Measurements from ENCODE around the gene QPCT. TPM values are rescaled to one million over a fixed set of nuclear protein-coding genes. Genes with fewer than 3 reads are reported as not detected.
"Not testable (repeated sequence)": the region's sequence is repeated elsewhere in the genome, so short reads cannot be mapped to it uniquely, and the experiment has no call there.

Gene QPCT
- total RNA-seq, 1 experiment from 2014 or later, result 13.6 TPM

DNA sequence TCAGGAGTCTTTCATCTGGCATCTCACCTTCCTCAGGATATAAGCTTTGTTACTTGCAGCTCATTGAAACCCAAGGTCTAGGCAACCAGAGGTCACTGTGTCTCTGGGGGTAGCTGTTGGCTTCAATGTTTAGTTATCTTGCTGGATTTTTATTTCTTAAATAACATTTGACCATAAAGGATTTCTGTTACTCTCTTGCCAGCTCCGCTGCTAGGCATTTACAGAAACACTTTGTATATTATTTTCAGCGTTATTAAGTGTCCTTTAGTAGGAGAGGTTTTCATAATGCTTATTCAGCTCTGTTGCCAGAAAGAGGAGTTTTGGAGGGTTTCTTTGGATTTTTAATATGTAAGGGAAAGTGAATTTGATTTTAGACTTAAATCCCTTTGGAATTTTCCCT, 61.4 kb downstream of the QPCT start (continued):
- TF ChIP-seq, protein P1, sequence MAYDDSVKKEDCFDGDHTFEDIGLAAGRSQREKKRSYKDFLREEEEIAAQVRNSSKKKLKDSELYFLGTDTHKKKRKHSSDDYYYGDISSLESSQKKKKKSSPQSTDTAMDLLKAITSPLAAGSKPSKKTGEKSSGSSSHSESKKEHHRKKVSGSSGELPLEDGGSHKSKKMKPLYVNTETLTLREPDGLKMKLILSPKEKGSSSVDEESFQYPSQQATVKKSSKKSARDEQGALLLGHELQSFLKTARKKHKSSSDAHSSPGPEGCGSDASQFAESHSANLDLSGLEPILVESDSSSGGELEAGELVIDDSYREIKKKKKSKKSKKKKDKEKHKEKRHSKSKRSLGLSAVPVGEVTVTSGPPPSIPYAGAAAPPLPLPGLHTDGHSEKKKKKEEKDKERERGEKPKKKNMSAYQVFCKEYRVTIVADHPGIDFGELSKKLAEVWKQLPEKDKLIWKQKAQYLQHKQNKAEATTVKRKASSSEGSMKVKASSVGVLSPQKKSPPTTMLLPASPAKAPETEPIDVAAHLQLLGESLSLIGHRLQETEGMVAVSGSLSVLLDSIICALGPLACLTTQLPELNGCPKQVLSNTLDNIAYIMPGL (CRISPR knock-in tag; IDR thresholded peaks at IDR 0.05), result no peak
- TF ChIP-seq, protein P2, sequence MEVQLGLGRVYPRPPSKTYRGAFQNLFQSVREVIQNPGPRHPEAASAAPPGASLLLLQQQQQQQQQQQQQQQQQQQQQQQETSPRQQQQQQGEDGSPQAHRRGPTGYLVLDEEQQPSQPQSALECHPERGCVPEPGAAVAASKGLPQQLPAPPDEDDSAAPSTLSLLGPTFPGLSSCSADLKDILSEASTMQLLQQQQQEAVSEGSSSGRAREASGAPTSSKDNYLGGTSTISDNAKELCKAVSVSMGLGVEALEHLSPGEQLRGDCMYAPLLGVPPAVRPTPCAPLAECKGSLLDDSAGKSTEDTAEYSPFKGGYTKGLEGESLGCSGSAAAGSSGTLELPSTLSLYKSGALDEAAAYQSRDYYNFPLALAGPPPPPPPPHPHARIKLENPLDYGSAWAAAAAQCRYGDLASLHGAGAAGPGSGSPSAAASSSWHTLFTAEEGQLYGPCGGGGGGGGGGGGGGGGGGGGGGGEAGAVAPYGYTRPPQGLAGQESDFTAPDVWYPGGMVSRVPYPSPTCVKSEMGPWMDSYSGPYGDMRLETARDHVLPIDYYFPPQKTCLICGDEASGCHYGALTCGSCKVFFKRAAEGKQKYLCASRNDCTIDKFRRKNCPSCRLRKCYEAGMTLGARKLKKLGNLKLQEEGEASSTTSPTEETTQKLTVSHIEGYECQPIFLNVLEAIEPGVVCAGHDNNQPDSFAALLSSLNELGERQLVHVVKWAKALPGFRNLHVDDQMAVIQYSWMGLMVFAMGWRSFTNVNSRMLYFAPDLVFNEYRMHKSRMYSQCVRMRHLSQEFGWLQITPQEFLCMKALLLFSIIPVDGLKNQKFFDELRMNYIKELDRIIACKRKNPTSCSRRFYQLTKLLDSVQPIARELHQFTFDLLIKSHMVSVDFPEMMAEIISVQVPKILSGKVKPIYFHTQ (CRISPR knock-in tag; IDR thresholded peaks at IDR 0.05), result no peak
- TF ChIP-seq, protein P3, sequence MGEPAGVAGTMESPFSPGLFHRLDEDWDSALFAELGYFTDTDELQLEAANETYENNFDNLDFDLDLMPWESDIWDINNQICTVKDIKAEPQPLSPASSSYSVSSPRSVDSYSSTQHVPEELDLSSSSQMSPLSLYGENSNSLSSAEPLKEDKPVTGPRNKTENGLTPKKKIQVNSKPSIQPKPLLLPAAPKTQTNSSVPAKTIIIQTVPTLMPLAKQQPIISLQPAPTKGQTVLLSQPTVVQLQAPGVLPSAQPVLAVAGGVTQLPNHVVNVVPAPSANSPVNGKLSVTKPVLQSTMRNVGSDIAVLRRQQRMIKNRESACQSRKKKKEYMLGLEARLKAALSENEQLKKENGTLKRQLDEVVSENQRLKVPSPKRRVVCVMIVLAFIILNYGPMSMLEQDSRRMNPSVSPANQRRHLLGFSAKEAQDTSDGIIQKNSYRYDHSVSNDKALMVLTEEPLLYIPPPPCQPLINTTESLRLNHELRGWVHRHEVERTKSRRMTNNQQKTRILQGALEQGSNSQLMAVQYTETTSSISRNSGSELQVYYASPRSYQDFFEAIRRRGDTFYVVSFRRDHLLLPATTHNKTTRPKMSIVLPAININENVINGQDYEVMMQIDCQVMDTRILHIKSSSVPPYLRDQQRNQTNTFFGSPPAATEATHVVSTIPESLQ (CRISPR knock-in tag; IDR thresholded peaks at IDR 0.05), result no peak
- TF ChIP-seq IRF2 (CRISPR knock-in tag; IDR thresholded peaks at IDR 0.05; ENCODE audit: borderline replicate concordance, low read depth), result no peak
- no peak for TF ChIP-seq KAT7 (CRISPR knock-in tag; IDR thresholded peaks at IDR 0.05; ENCODE audit: borderline replicate concordance)

DNA sequence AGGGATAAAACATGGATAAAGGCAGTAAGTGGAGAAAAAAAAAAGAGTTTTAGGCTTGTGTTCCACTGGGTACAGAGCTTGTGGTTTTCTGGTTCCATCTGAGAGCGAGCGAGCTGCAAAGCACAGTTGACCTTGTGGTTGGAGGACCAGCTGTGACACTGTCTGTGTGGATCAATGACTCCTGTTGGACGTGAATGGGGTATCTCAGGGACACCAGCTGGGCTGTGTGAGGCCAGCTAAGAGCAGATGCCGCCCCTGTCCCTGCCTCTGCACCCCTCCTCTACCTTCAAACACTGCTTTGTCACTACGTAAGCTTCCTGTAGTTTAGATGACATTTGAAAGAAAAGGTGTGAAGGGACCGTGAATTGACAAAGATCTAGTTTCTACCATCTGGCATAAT, 67.8 kb downstream of the QPCT start:
- peaks cover 13% of the 10 kb centered on the region for H3K4me1 Mint-ChIP-seq
- ChIA-PET POLR2A (no interaction called here), CTCF (interaction anchor here (1.4 to 5.3 kb wide), 2 partner anchors 16 to 464 kb away, joined by 5 to 111 read pairs; no protein-coding TSS in a partner anchor)
- no peak overlapping the region for H3K27ac Mint-ChIP-seq
- TF ChIP-seq, protein P4, sequence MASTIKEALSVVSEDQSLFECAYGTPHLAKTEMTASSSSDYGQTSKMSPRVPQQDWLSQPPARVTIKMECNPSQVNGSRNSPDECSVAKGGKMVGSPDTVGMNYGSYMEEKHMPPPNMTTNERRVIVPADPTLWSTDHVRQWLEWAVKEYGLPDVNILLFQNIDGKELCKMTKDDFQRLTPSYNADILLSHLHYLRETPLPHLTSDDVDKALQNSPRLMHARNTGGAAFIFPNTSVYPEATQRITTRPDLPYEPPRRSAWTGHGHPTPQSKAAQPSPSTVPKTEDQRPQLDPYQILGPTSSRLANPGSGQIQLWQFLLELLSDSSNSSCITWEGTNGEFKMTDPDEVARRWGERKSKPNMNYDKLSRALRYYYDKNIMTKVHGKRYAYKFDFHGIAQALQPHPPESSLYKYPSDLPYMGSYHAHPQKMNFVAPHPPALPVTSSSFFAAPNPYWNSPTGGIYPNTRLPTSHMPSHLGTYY (CRISPR knock-in tag; IDR thresholded peaks at IDR 0.05), result no peak
- TF ChIP-seq TEAD1 (CRISPR knock-in tag; IDR thresholded peaks at IDR 0.05) (no peak), NR3C1 (CRISPR knock-in tag; conservative IDR thresholded peaks at IDR 0.05; ENCODE audit: low read depth) (no peak), SOX15 (CRISPR knock-in tag; IDR thresholded peaks at IDR 0.05) (no peak), FOXP1 (CRISPR knock-in tag; IDR thresholded peaks at IDR 0.05; ENCODE audit: borderline replicate concordance) (no peak), CREM (CRISPR knock-in tag; IDR thresholded peaks at IDR 0.05) (no peak), CREB1 (CRISPR knock-in tag; IDR thresholded peaks at IDR 0.05) (no peak), RORB (CRISPR knock-in tag; IDR thresholded peaks at IDR 0.05) (no peak), NR2C2 (CRISPR knock-in tag; IDR thresholded peaks at IDR 0.05) (no peak), GTF2I (CRISPR knock-in tag; conservative IDR thresholded peaks at IDR 0.05) (no peak), ELF4 (CRISPR knock-in tag; IDR thresholded peaks at IDR 0.05; ENCODE audit: low read depth) (no peak), ZNF396 (CRISPR knock-in tag; IDR thresholded peaks at IDR 0.05; ENCODE audit: borderline replicate concordance) (no peak), GABPB1 (CRISPR knock-in tag; IDR thresholded peaks at IDR 0.05) (no peak)
- TF ChIP-seq, protein P3 (CRISPR knock-in tag; IDR thresholded peaks at IDR 0.05), result no peak
- TF ChIP-seq, protein P5, sequence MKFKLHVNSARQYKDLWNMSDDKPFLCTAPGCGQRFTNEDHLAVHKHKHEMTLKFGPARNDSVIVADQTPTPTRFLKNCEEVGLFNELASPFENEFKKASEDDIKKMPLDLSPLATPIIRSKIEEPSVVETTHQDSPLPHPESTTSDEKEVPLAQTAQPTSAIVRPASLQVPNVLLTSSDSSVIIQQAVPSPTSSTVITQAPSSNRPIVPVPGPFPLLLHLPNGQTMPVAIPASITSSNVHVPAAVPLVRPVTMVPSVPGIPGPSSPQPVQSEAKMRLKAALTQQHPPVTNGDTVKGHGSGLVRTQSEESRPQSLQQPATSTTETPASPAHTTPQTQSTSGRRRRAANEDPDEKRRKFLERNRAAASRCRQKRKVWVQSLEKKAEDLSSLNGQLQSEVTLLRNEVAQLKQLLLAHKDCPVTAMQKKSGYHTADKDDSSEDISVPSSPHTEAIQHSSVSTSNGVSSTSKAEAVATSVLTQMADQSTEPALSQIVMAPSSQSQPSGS (CRISPR knock-in tag; IDR thresholded peaks at IDR 0.05; ENCODE audit: borderline replicate concordance, low read depth), result no peak
- DNase-seq (ENCODE audit: low spot score) (no peak), ATAC-seq (no peak)
- no peaks in the 10 kb centered on the region; the same call in 1 of the 2 replicates for H3K27me3 Mint-ChIP-seq (ENCODE audit: low read depth)
- peaks cover 8% of the 10 kb centered on the region for H3K9me3 Mint-ChIP-seq
- no peaks in the 10 kb centered on the region for H3K36me3 Mint-ChIP-seq
- H3K4me3 Mint-ChIP-seq, result no peak overlapping the region

DNA sequence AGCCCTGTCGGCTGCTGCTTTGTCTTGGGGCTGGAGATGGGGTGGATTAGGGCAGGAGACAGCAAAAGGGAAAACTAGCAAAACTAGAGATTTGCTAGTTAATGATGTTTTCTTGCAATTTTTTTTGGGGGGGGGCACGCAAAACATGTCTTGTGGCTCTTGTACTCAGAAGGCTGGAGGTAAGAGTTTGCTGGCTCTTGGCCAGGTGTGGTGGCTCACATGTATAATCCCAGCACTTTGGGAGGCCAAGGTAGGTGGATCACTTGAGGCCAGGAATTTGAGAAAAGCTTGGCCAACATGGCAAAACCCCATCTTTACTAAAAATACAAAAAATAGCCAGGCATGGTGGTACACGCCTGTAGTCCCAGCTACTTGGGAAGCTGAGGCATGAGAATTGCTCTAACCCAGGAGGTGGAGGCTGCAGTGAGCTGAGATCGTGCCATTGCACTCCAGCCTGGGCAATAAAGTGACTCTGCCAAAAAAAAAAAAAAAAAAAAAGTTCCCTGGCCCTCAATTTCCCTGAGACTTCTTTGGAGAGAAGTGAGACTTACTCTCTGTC, 69.6 kb downstream of the QPCT start:
- CTCF ChIA-PET, result interaction anchor here (0.6 to 5.3 kb wide), 37 partner anchors 8 to 980 kb away, joined by 3 to 111 read pairs (median 5); partner anchors contain the start of gene CYP1B1
- H3K27me3 Mint-ChIP-seq (ENCODE audit: low read depth); H3K27ac Mint-ChIP-seq; H3K9me3 Mint-ChIP-seq; H3K36me3 Mint-ChIP-seq; H3K4me3 Mint-ChIP-seq; DNase-seq (ENCODE audit: low spot score): not testable (repeated sequence)
- peak; percentile 23; the same call in 1 of the 2 replicates for ATAC-seq
- POLR2A ChIA-PET, result interaction anchor here (0.6 to 1.0 kb wide), 2 partner anchors 9 to 127 kb away, joined by 4 to 7 read pairs; no protein-coding TSS in a partner anchor
- H3K4me1 Mint-ChIP-seq, result peaks cover 13% of the 10 kb centered on the region
